GM12892 (cell line): ENCODE data around the gene SAMD5.

ENCODE experiments used
- POLR2A ChIP-seq: IDR thresholded peaks from 2 replicates; pipeline ENCODE4 v1.6.1; 2011; ENCODE audit warnings: low read depth, low read length, control low read depth
- POLR2AphosphoS5 ChIP-seq: IDR thresholded peaks from 2 replicates; pipeline ENCODE4 v1.6.1; 2011; ENCODE audit warnings: low read depth, low read length, control low read depth
- TAF1 ChIP-seq: IDR thresholded peaks from 2 replicates; pipeline ENCODE4 v1.6.1; 2011; ENCODE audit warnings: low read depth, mild to moderate bottlenecking, control low read depth, low read length, borderline replicate concordance

DNA sequence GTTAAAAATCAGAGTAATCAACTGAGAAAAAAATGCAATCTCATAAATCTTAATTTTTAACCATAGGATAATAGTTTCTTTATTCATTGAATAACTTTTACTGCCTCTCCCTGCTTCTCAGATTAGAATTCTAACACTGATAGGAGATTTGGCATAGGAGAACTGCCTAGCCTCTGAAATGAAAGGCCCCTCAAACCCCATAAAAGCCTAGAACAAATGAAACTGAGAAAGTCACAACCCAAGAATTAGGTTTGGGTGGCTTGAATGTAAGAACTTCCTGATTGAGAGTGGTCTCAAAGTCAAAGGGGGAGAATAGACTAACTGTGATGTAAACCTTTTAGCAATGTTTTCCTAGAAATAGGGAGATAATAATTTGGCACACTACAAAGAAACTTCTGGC lies 52.2 kb downstream of the SAMD5 start:
- TF ChIP-seq POLR2A (no peak), POLR2AphosphoS5 (no peak), TAF1 (no peak)
